HG03108 (cell line): Measurements from ENCODE around the gene DDX3Y.

ENCODE experiments used
- ATAC-seq: cut with Tn5 transposase; IDR thresholded peaks from one replicate; pipeline ENCODE4 v1.9.1; 2021; ENCODE audit warnings: moderate library complexity; ENCODE audit not compliant: unreplicated experiment

The DDX3Y gene

GRCh38 chrY:12904618-12905516 is at the start of gene DDX3Y:
DDX3Y (plus strand) TSS chrY:12904868; CDS start chrY:12904937, 69 bp downstream.
- ATAC-seq: no peak

GRCh38 chrY:12855791-12856275 is 48.8 kb upstream of the DDX3Y start:
- no peak for ATAC-seq

DNA sequence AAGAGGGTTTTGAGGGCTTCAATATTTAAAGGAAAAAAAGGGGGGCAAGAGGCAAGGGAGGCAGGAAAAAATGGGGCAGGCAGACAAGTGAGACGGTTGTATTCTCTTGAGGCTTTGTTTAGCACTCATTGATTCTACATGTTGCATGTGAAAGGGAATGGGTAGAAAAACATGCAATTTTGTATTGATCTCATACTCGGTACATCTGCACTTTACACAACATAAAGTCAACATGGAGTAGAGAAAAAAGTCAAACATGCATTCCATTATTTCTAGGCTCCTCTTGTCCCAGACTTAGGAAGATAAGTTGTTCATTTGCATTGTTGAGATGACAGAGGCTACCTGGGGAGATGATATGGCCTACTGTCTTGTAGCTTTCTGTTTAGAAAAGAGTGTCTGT is 36.7 kb upstream of the DDX3Y start:
- no peak for ATAC-seq

DNA sequence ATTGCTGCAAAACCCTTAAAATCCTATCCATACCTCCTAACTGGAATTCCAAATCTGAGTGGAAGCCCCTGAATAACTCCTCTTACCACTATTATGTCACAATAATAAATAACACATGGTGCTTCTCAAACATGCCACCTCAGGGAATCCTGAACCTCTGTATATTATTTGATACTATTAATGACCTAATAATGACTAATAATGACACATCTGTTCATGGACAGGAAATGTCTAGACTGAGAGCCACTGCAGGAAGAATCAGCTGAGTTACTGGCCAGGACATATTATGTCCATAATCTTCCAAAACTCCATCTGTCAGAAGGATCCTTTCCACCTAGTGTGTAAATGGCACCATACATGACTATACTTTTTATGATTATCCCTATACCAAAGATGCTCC is 7.7 kb upstream of the DDX3Y start:
- ATAC-seq: no peak

GRCh38 chrY:12898604-12899003 is 6.1 kb upstream of the DDX3Y start:
- no peak for ATAC-seq

- no peak for ATAC-seq
Observed at GRCh38 chrY:12905517-12905872, 827 bp downstream of the DDX3Y start.

DNA sequence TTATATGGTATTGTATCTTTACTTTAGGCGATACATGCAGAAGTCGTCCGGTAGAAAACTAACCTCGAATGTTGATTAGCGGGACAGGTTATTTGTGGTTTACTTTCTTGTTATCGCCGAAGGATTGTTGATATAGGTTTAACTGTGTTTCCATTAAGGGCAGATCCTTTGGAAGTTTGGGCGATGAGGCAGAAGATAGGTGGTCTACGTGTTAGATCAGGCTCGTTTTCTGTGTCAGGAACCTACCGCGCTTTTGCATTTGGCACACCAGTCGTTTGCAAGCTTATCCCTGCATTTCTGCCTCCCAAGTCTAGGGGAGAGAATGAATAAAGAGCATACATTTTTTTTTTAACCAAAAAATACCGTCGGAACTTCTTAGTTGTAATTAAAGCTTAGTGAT is 1.2 kb downstream of the DDX3Y start:
- no peak for ATAC-seq

GRCh38 chrY:12913541-12913940 is 8.9 kb downstream of the DDX3Y start:
- no peak for ATAC-seq

DNA sequence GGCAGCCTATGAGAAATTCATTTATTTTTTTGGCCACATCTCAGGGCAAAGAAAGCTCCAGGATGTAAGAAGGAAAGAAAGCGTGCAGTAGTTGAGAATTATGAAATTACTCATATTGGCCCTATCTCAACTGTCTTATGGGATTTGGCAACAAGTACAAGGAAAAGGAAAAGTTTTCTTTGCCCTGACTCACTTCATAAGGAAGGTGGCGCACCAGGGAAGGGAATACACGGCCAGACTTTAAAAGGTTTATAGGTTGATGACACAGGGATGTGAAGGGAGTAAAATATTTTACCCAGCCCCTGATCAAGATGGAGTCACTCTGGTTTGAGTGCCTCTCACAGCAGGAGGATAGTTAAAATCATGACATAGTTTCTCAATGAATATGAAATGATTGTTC is 23.4 kb downstream of the DDX3Y start:
- no peak for ATAC-seq

DNA sequence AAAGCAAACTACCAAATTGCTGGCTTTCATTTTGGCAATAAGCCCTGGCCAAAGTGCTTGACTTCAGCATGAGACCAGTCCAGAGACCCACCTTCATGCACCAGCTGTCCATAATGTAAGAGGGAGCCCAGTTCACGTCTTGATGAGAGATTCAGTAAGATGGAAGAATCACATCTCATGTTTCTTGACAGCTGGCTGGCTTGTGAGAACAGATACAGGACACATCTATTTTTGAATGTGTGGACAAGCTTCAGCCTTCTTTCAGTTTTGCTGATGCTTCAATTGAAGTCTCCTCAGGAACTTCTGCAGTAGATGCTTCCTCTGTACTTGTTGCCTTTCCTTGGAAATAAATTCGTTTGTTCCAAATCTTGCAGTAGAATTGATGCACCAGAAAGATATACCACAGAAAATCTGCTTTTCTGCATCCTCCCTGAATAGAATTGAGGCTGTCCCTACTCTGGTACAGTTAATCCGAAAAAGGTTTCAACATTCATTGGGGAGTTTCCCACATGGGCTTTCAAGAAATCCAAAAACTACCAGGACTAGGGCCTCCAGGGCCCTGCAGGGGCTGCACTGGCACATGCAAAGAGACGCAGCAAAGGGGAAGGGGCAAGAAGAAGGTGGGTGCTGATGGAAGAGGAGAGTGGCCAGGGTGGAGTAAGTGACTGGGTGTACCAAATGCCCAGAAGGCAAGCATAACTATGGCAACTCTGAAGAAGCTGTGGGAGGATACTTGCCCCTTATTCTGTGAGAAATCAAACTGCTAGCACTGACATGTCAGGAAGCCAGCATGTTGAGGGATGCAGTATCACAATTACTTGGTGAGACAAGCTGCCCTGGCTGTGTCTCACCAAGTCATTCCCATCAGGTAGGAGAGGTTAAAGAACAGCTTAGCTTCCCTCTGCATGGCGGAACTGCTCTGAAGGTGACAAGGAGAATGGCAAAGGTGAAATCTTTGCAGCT is 37.3 kb downstream of the DDX3Y start:
- no peak for ATAC-seq
